ENCODE data around the gene FOXE3. TPM values are rescaled to one million over a fixed set of nuclear protein-coding genes. Genes with fewer than 3 reads are reported as not detected.

FOXE3 gene
- total RNA-seq, 1 experiment from 2014 or later: 0.20 TPM

DNA sequence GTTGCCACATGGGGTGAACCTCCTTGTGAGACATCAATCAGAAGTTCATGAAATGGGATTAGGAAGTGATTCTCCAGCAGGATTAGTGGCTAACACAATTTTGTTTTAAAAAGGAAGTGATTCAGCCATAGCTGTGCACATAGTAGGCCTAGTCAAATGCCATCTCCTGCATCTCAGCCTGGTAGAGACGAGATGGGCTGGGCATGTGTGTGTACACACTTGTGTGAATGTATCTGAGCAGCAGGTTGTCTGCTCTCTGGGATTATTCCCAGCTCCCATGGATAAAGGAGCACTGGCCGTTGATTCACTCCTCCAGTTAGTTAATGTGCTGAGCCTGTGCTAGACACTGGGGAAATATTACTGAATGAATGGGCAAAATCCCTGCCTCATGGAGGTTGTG is 2.0 kb downstream of the FOXE3 start:
- Histone ChIP-seq H3K27me3 (ENCODE audit: insufficient read depth, low read length) (no peaks in the 10 kb centered on the region), H3K27ac (ENCODE audit: low read depth, low read length) (no peak overlapping the region), H3K4me2 (ENCODE audit: low read length) (no peak overlapping the region), H3K9me2 (ENCODE audit: insufficient read depth) (no peaks in the 10 kb centered on the region), H3K9ac (ENCODE audit: low read length) (no peak overlapping the region), H3K9me3 (ENCODE audit: control insufficient read depth in 1 of 2, insufficient read depth in 1 of 2, low read depth in 1 of 2, low read length in 2 of 2) (no peaks in the 10 kb centered on the region), H3K4me3 (replicated peaks in 1 of 2; ENCODE audit: low read depth in 1 of 2, low read length in 2 of 2) (no peak overlapping the region), H4K20me1 (ENCODE audit: insufficient read depth) (no peaks in the 10 kb centered on the region), H3K36me3 (ENCODE audit: control insufficient read depth in 1 of 2, insufficient read depth in 2 of 2, low read length in 2 of 2) (no peaks in the 10 kb centered on the region), H3K79me2 (ENCODE audit: insufficient read depth, low read length) (no peaks in the 10 kb centered on the region), H2AFZ (ENCODE audit: low read depth, low read length, poor library complexity, severe bottlenecking) (no peak overlapping the region), H3K4me1 (ENCODE audit: control insufficient read depth in 1 of 2, insufficient read depth in 2 of 2, low read length in 2 of 2) (no peaks in the 10 kb centered on the region)
- DNase-seq (ENCODE audit: low read depth, low spot score) (no peak), ATAC-seq (no peak)
- POLR2A ChIA-PET: no interaction called here
- TF ChIP-seq SRF (IDR thresholded peaks at IDR 0.05; ENCODE audit: low read depth): no peak
- no peak for TF ChIP-seq ZFX (IDR thresholded peaks at IDR 0.05)
- no peak for TF ChIP-seq EZH2 (IDR thresholded peaks at IDR 0.05)
- TF ChIP-seq REST (IDR thresholded peaks at IDR 0.05; ENCODE audit: low read depth): no peak
- no peak for TF ChIP-seq JUND (IDR thresholded peaks at IDR 0.05)
- no peak for TF ChIP-seq EGR1 (IDR thresholded peaks at IDR 0.05; ENCODE audit: low read depth)
- no peak for TF ChIP-seq EZH2phosphoT487 (IDR thresholded peaks at IDR 0.05; ENCODE audit: borderline replicate concordance)
- TF ChIP-seq, protein P1, sequence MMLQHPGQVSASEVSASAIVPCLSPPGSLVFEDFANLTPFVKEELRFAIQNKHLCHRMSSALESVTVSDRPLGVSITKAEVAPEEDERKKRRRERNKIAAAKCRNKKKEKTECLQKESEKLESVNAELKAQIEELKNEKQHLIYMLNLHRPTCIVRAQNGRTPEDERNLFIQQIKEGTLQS (IDR thresholded peaks at IDR 0.05): no peak
- no peak for TF ChIP-seq ELF1 (IDR thresholded peaks at IDR 0.05; ENCODE audit: borderline replicate concordance, low read depth)
- no peak for TF ChIP-seq SP1 (IDR thresholded peaks at IDR 0.05; ENCODE audit: low read depth)
- TF ChIP-seq ZNF274 (IDR thresholded peaks at IDR 0.05; ENCODE audit: low read depth, low read length): no peak
- no TSS peak for BruUV-seq (replicated peaks)
- intact Hi-C loops (cut with micrococcal nuclease): no loop called here
- RAD21 ChIA-PET (ENCODE audit: low non-redundant PET in 1 of 2, low total read pairs in 2 of 2, uncharacterized antibody in 2 of 2, unreplicated experiment in 2 of 2): no interaction called here
- CTCF ChIA-PET: interaction anchor here (1.6 kb wide), 1 partner anchor 19 kb away, joined by 4 read pairs; the partner anchor contains the start of gene FOXD2

Data from HCT116 (cell line).